BE2C (cell line): ENCODE results near the gene CLNK.

ENCODE experiments used
- DNase-seq: peaks from one replicate; pipeline ENCODE4 v3.0.0-alpha.2; 2020
- H3K27me3 ChIP-seq: fragments of 250-450 bp; sonication (Bioruptor Pico); 2 replicates; pipeline ENCODE4 v1.5.1; 2020; ENCODE audit warnings: mild to moderate bottlenecking
- H3K36me3 ChIP-seq: fragments of 250-450 bp; sonication (Bioruptor Pico); 2 replicates; pipeline ENCODE4 v1.5.1; 2020; ENCODE audit warnings: mild to moderate bottlenecking
- H3K4me1 ChIP-seq: fragments of 250-450 bp; sonication (Bioruptor Pico); 2 replicates; pipeline ENCODE4 v1.5.1; 2020
- H3K4me3 ChIP-seq: 2 replicates; pipeline ENCODE4 v1.5.1; 2011; ENCODE audit warnings: low read depth, low read length
- H3K9me3 ChIP-seq: fragments of 250-450 bp; sonication (Bioruptor Pico); 2 replicates; pipeline ENCODE4 v1.5.1; 2020
- TF ChIP-seq, protein P1 (sequence below): IDR thresholded peaks from 2 replicates; pipeline ENCODE4 v1.5.1; 2012; ENCODE audit warnings: mild to moderate bottlenecking, low read depth, low read length

The CLNK gene

DNA sequence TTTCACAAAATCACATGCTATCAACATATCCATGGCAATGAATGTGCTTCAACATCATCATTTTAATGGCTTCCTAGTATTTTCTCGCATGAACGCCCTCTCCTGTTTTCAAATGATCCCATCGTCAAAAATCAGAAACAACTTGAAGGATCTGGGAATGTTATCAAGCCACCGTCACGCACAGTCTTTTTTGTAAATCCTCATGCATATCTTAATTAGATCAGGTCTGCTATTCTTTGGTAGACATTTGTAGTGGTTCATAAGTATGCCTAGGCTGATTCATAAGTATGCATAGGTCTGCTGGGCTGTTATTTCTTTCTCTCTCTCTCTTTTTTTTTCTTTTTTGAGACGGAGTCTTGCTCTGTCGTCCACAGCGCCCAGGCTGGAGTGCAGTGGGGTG lies 101.6 kb downstream of the CLNK start:
- H3K4me3 ChIP-seq, result no peak overlapping the region
- no peaks in the 10 kb centered on the region for H3K27me3 ChIP-seq
- H3K9me3 ChIP-seq, result no peaks in the 10 kb centered on the region; the same call in none of the 2 replicates
- DNase-seq, result no peak
- TF ChIP-seq, protein P1, sequence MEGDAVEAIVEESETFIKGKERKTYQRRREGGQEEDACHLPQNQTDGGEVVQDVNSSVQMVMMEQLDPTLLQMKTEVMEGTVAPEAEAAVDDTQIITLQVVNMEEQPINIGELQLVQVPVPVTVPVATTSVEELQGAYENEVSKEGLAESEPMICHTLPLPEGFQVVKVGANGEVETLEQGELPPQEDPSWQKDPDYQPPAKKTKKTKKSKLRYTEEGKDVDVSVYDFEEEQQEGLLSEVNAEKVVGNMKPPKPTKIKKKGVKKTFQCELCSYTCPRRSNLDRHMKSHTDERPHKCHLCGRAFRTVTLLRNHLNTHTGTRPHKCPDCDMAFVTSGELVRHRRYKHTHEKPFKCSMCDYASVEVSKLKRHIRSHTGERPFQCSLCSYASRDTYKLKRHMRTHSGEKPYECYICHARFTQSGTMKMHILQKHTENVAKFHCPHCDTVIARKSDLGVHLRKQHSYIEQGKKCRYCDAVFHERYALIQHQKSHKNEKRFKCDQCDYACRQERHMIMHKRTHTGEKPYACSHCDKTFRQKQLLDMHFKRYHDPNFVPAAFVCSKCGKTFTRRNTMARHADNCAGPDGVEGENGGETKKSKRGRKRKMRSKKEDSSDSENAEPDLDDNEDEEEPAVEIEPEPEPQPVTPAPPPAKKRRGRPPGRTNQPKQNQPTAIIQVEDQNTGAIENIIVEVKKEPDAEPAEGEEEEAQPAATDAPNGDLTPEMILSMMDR, result no peak
- no peaks in the 10 kb centered on the region for H3K4me1 ChIP-seq
- H3K36me3 ChIP-seq, result no peaks in the 10 kb centered on the region

DNA sequence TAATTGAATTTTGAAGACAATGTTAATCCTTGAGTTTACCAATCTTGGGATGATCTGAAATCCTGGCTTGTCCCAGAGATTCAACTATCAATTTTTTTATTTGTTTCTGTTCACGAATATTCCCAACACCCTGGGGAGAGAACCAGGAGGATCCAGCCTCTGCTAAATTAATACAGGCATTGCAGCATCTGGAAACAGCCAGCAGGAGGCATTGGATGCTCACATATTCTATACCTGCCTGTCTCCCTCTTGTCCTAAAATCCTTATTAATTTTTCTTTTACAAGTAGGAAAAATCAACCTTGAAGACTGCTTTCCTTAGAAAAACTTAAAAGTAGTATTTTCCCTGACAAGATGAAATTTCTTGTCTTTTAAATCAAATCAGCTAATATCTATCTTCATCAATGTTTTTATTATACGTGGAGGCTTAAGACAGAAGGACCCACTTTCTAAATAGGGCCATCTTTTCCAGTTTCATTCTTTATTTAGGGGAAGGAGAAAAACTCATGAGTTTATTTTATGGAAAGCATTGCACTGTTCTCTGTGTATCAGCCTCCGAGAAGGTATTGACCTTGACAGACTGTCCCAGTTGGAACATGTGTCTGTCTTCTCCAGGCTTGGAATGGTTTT lies 102.4 kb downstream of the CLNK start:
- no peaks in the 10 kb centered on the region for H3K36me3 ChIP-seq
- TF ChIP-seq, protein P1, result peak; percentile 45
- no peaks in the 10 kb centered on the region; the same call in none of the 2 replicates for H3K9me3 ChIP-seq
- no peaks in the 10 kb centered on the region for H3K4me1 ChIP-seq
- H3K27me3 ChIP-seq, result no peaks in the 10 kb centered on the region
- no peak overlapping the region for H3K4me3 ChIP-seq
- DNase-seq, result no peak

DNA sequence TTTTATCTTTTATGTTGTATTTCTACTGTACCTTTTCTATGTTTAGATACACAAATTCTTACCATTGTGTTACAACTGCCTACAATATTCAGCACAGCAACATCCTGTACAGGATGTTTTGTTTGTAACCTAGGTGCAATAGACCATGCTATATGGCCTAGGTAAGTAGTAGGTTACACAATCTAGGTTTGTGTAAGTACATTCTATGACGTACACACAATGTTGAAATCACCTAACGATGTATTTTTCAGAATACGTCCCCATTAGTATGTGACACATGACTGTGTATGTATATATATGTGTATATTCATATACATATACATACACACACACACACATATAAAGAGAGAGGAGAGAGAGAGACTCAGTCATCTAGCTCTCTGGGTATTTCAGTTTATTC lies 103.5 kb downstream of the CLNK start:
- H3K27me3 ChIP-seq, result no peaks in the 10 kb centered on the region
- no peaks in the 10 kb centered on the region for H3K36me3 ChIP-seq
- H3K4me1 ChIP-seq, result no peaks in the 10 kb centered on the region
- no peaks in the 10 kb centered on the region; the same call in none of the 2 replicates for H3K9me3 ChIP-seq
- H3K4me3 ChIP-seq, result no peak overlapping the region
- TF ChIP-seq, protein P1, result no peak
- DNase-seq, result no peak

DNA sequence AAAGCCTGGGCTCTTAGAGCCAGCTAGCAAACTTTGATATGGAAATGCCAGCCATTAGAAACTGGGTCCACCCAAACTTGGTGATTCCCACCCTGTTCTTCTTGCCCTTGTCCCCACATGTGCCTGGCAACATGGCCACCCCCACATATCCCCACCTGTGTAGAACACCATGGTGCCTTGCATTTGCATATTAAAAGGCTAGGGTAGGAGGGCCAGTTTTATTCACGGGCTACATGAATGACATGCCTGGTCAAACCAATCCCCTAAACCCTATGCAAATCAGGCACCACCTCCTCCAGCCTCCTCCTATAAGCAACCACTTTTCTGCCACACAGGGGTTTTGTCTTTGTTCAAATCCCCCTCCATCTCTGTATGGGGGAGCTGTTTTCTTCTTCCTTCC lies 104.9 kb downstream of the CLNK start:
- no peak for DNase-seq
- H3K36me3 ChIP-seq, result no peaks in the 10 kb centered on the region
- TF ChIP-seq, protein P1, result no peak
- H3K27me3 ChIP-seq, result no peaks in the 10 kb centered on the region
- no peak overlapping the region for H3K4me3 ChIP-seq
- H3K4me1 ChIP-seq, result no peaks in the 10 kb centered on the region
- no peaks in the 10 kb centered on the region; the same call in 1 of the 2 replicates for H3K9me3 ChIP-seq

DNA sequence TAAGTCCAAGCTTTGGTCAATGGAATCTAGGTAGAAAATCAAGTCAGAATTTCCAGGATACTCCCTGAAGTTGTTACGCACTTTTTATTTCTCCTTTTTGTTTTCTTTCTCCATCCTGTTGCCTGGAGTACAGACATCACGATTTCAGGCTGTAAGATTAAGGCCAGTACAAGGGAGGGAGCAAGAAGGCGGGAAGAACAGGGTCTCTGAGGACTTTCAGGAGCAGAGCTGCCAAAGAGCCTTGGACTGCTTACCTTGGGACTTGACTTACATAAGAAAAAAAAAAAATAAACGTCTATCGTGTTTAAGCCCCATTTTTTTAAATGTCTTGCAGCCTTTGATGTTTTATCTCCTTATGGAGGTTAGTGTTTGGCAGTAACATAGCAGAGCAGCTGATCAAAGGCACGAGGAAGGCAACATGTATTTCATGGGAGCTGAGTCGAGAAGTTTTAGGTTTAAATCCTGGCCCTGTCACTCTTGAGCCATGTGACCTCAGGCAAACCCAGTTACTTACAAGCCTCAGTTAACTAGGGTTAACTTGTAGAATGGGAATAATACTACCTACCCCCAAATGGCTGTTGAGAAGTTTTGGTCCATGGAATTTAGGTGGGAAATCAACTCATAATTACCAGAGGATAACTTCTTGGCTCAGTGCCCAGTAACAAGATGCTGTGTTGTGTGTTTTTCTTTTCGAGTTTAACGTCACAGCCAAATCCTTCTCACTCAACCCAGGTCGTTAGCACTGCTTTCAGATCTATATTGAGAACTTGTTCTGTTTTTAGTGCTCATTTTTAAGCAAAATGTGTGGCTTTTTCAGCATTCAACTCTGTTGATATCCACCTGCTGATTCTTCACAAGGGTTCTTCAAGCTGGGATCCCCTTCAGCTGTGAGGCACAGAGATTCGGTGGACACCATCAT lies 106.8 kb downstream of the CLNK start:
- Histone ChIP-seq H3K4me1 (no peaks in the 10 kb centered on the region), H3K4me3 (no peak overlapping the region), H3K36me3 (no peaks in the 10 kb centered on the region), H3K9me3 (no peaks in the 10 kb centered on the region), H3K27me3 (no peaks in the 10 kb centered on the region)
- TF ChIP-seq, protein P1, result no peak
- DNase-seq, result no peak

DNA sequence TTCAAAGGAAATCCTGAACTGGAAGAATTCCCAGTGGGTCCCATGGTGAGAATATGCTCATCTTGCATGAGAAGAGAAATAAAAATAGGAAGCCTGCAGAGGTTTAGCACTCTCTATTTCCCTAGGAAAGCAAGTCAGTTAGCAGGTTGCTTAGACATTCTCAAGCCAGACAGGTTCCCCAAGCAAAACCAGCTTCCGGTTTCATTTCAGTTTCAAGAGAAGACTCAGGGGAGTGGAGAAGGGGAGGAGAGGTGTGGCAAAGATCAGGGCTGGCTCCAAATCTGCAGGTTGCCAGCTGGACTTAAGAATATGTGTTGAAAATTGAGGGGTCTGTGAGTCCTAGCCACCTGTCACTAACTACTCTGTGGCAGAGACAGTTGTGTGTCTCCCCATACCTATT lies 107.5 kb downstream of the CLNK start:
- DNase-seq, result no peak
- Histone ChIP-seq H3K36me3 (no peaks in the 10 kb centered on the region), H3K4me3 (no peak overlapping the region), H3K9me3 (no peaks in the 10 kb centered on the region), H3K27me3 (no peaks in the 10 kb centered on the region), H3K4me1 (no peaks in the 10 kb centered on the region)
- TF ChIP-seq, protein P1, result no peak
